Measurements from ENCODE around the gene SLC45A2.
"Not testable (repeated sequence)": the region's sequence is repeated elsewhere in the genome, so short reads cannot be mapped to it uniquely, and the experiment has no call there.

The SLC45A2 gene

DNA sequence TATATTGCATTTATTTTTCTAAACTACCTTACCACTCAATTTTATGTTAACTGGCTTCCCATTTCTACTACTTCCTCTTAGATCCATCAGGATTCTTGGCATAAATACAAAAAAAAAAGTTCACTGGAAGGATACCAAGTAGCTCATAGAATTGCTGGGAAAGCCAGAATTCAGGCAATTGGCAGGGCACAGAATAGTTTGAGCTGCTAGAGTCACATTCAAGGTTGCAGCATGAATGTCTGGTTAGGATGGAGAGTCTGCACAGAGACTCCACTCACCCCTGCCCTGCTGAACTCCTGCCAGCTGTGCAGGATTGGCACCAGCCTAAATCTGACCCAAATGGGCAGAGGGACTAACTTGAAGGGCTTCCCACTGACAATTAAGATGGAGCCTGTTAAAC is 28.3 kb upstream of the SLC45A2 start:
- Histone ChIP-seq H3K79me2 (ENCODE audit: insufficient read depth, low read length) (no peaks in the 10 kb centered on the region), H3K36me3 (ENCODE audit: insufficient read depth, low read length) (no peaks in the 10 kb centered on the region), H3K27ac (ENCODE audit: low read length) (no peak overlapping the region), H4K20me1 (ENCODE audit: insufficient read depth, low read length) (no peaks in the 10 kb centered on the region), H3K4me3 (ENCODE audit: low read depth in 1 of 2, low read length in 2 of 2) (no peak overlapping the region), H3K9ac (ENCODE audit: low read depth, low read length) (no peak overlapping the region), H3K4me2 (ENCODE audit: insufficient read depth, low read length) (no peak overlapping the region), H3K9me3 (ENCODE audit: insufficient read depth, low read length, severe bottlenecking) (no peaks in the 10 kb centered on the region), H2AFZ (ENCODE audit: low read depth, low read length) (no peak overlapping the region), H3K27me3 (ENCODE audit: insufficient read depth, low read length, poor library complexity) (no peaks in the 10 kb centered on the region), H3K4me1 (ENCODE audit: insufficient read depth, low read length) (peaks cover 10% of the 10 kb centered on the region)
- DNase-seq = no peak
- ATAC-seq (ENCODE audit: insufficient read depth, low read depth) = no peak
- no peak for TF ChIP-seq EZH2 (IDR thresholded peaks at IDR 0.05; ENCODE audit: borderline replicate concordance, low read depth, low read length, severe bottlenecking)
- TF ChIP-seq, protein P1, sequence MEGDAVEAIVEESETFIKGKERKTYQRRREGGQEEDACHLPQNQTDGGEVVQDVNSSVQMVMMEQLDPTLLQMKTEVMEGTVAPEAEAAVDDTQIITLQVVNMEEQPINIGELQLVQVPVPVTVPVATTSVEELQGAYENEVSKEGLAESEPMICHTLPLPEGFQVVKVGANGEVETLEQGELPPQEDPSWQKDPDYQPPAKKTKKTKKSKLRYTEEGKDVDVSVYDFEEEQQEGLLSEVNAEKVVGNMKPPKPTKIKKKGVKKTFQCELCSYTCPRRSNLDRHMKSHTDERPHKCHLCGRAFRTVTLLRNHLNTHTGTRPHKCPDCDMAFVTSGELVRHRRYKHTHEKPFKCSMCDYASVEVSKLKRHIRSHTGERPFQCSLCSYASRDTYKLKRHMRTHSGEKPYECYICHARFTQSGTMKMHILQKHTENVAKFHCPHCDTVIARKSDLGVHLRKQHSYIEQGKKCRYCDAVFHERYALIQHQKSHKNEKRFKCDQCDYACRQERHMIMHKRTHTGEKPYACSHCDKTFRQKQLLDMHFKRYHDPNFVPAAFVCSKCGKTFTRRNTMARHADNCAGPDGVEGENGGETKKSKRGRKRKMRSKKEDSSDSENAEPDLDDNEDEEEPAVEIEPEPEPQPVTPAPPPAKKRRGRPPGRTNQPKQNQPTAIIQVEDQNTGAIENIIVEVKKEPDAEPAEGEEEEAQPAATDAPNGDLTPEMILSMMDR (IDR thresholded peaks at IDR 0.05; ENCODE audit: borderline replicate concordance, extremely low read depth, low read length, poor library complexity, severe bottlenecking) = no peak

DNA sequence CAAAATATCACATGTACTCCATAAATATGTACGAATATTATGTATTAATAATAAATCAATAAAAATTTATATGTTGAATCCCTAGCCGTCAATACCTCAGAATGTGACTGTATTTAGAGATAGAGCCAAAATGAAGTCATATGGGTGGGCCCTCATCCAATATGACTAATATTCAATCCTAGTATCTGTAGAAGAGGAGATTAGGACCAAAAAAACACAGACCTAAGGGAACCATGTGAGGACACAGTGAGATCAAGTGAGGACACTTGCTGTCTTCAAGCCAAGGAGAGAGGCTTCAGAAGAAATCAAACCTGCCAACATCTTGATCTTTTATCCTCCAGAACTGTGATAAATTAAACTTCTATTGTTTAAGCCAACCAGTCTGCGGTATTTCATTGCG is 27.0 kb upstream of the SLC45A2 start:
- no peaks in the 10 kb centered on the region; the same call in 1 of the 2 replicates for H3K36me3 ChIP-seq (ENCODE audit: insufficient read depth, low read length)
- no peak overlapping the region for H3K4me3 ChIP-seq (ENCODE audit: low read depth in 1 of 2, low read length in 2 of 2)
- peaks cover 18% of the 10 kb centered on the region for H3K4me1 ChIP-seq (ENCODE audit: insufficient read depth, low read length)
- H3K4me2 ChIP-seq (ENCODE audit: insufficient read depth, low read length) = no peak overlapping the region
- TF ChIP-seq, protein P1 (IDR thresholded peaks at IDR 0.05; ENCODE audit: borderline replicate concordance, extremely low read depth, low read length, poor library complexity, severe bottlenecking) = no peak
- no peak for TF ChIP-seq EZH2 (IDR thresholded peaks at IDR 0.05; ENCODE audit: borderline replicate concordance, low read depth, low read length, severe bottlenecking)
- no peak for ATAC-seq (ENCODE audit: insufficient read depth, low read depth)
- H3K27ac ChIP-seq (ENCODE audit: low read length) = no peak overlapping the region
- no peaks in the 10 kb centered on the region for H3K9me3 ChIP-seq (ENCODE audit: insufficient read depth, low read length, severe bottlenecking)
- peaks cover 8% of the 10 kb centered on the region for H3K79me2 ChIP-seq (ENCODE audit: insufficient read depth, low read length)
- no peak for DNase-seq
- H2AFZ ChIP-seq (ENCODE audit: low read depth, low read length) = no peak overlapping the region
- H3K27me3 ChIP-seq (ENCODE audit: insufficient read depth, low read length, poor library complexity) = no peaks in the 10 kb centered on the region
- no peaks in the 10 kb centered on the region for H4K20me1 ChIP-seq (ENCODE audit: insufficient read depth, low read length)
- H3K9ac ChIP-seq (ENCODE audit: low read depth, low read length) = no peak overlapping the region

DNA sequence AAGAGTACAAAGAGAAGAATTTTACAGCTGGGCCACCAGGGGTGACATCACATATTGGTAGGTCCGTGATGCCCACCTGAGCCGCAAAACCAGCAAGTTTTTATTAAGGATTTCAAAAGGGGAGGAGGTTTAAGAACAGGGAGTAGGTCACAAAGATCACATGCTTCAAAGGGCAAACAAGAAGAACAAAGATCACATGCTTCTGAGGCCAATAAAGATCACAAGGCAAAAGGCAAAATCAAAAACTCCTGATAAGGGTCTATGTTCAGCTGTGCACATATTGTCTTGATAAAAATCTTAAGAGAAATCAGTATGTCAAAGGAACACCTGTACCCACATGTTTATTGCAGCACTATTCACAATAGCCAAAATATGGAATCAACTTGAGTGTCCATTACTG is 25.7 kb upstream of the SLC45A2 start:
- not testable (repeated sequence) for H3K9ac ChIP-seq (ENCODE audit: low read depth, low read length); H3K4me3 ChIP-seq (ENCODE audit: low read depth in 1 of 2, low read length in 2 of 2); H3K27ac ChIP-seq (ENCODE audit: low read length); H3K9me3 ChIP-seq (ENCODE audit: insufficient read depth, low read length, severe bottlenecking); ATAC-seq (ENCODE audit: insufficient read depth, low read depth); H3K4me2 ChIP-seq (ENCODE audit: insufficient read depth, low read length); H3K79me2 ChIP-seq (ENCODE audit: insufficient read depth, low read length); H4K20me1 ChIP-seq (ENCODE audit: insufficient read depth, low read length); H3K36me3 ChIP-seq (ENCODE audit: insufficient read depth, low read length); DNase-seq; H2AFZ ChIP-seq (ENCODE audit: low read depth, low read length); H3K27me3 ChIP-seq (ENCODE audit: insufficient read depth, low read length, poor library complexity)
- peaks cover 24% of the 10 kb centered on the region for H3K4me1 ChIP-seq (ENCODE audit: insufficient read depth, low read length)

DNA sequence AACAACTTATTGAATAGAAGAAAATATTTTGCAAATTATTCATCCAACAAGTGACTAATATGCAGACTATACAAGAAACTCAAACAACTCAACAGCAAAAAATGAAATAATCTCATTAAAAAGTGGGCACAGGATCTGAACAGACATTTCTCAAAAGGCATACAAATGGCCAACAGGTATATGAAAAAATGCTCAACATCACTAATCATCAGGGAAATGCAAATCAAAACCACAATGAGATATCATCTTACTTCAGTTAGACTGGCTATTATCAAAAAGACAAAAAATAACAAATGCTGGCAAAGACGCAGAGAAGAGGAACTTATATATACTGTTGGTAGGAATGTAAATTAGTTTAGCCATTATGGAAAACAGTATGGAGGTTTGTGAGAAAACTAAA is 25.1 kb upstream of the SLC45A2 start:
- H3K9me3 ChIP-seq (ENCODE audit: insufficient read depth, low read length, severe bottlenecking) = no peaks in the 10 kb centered on the region
- ATAC-seq (ENCODE audit: insufficient read depth, low read depth) = no peak
- no peaks in the 10 kb centered on the region for H3K27me3 ChIP-seq (ENCODE audit: insufficient read depth, low read length, poor library complexity)
- peaks cover 4% of the 10 kb centered on the region for H3K36me3 ChIP-seq (ENCODE audit: insufficient read depth, low read length)
- no peaks in the 10 kb centered on the region for H4K20me1 ChIP-seq (ENCODE audit: insufficient read depth, low read length)
- H3K4me1 ChIP-seq (ENCODE audit: insufficient read depth, low read length) = peaks cover 24% of the 10 kb centered on the region
- TF ChIP-seq, protein P1 (IDR thresholded peaks at IDR 0.05; ENCODE audit: borderline replicate concordance, extremely low read depth, low read length, poor library complexity, severe bottlenecking) = no peak
- no peak for TF ChIP-seq EZH2 (IDR thresholded peaks at IDR 0.05; ENCODE audit: borderline replicate concordance, low read depth, low read length, severe bottlenecking)
- no peak for DNase-seq
- H3K9ac ChIP-seq (ENCODE audit: low read depth, low read length) = no peak overlapping the region
- H2AFZ ChIP-seq (ENCODE audit: low read depth, low read length) = no peak overlapping the region
- no peak overlapping the region for H3K4me3 ChIP-seq (ENCODE audit: low read depth in 1 of 2, low read length in 2 of 2)
- H3K79me2 ChIP-seq (ENCODE audit: insufficient read depth, low read length) = peaks cover 8% of the 10 kb centered on the region
- no peak overlapping the region for H3K27ac ChIP-seq (ENCODE audit: low read length)
- no peak overlapping the region for H3K4me2 ChIP-seq (ENCODE audit: insufficient read depth, low read length)

Data from DND-41 (cell line).